ENCODE measurements around the gene ROBO1.

GRCh38 chr3:78802562-78802930 lies 965.3 kb downstream of the ROBO1 start:
- TF ChIP-seq EZH2 (IDR thresholded peaks at IDR 0.05; ENCODE audit: low read length) = no peak
- TF ChIP-seq CTCF (optimal IDR thresholded peaks at IDR 0.05 in 1 of 3, IDR thresholded peaks at IDR 0.05 in 1 of 3, conservative IDR thresholded peaks at IDR 0.05 in 1 of 3; ENCODE audit: extremely low read depth in 1 of 3, insufficient read depth in 2 of 3, low read length in 3 of 3) = no peak
